Mesendoderm (in vitro differentiated cells): ENCODE data around the gene NEDD4L.

ENCODE experiments used
- DNase-seq: peaks from one replicate; pipeline ENCODE4 v3.0.0; 2013
- H2AK5ac ChIP-seq: 2 replicates; pipeline ENCODE4 v1.6.1; 2013; ENCODE audit warnings: low read length, inconsistent platforms
- H2BK120ac ChIP-seq: 2 replicates; pipeline ENCODE4 v1.6.1; 2013; ENCODE audit warnings: low read depth, mild to moderate bottlenecking, low read length, moderate library complexity, mixed read lengths
- H2BK15ac ChIP-seq: replicated peaks from 2 replicates; pipeline ENCODE4 v1.6.1; 2013; ENCODE audit warnings: low read depth, mild to moderate bottlenecking, moderate library complexity
- H2BK5ac ChIP-seq: 2 replicates; pipeline ENCODE4 v1.6.1; 2013; ENCODE audit warnings: low read length, inconsistent platforms
- H3K18ac ChIP-seq: 2 replicates; pipeline ENCODE4 v1.6.1; 2013; ENCODE audit warnings: mild to moderate bottlenecking, low read length, mixed read lengths
- H3K23ac ChIP-seq: one replicate; pipeline ENCODE4 v1.6.1; 2013; ENCODE audit warnings: low read length
- H3K27ac ChIP-seq: 2 replicates; pipeline ENCODE4 v1.5.1; 2013; ENCODE audit warnings: low read depth, mild to moderate bottlenecking, inconsistent platforms, low read length, moderate library complexity
- H3K27me3 ChIP-seq: 2 replicates; pipeline ENCODE4 v1.6.1; 2013; ENCODE audit warnings: low read length, control low read depth, mild to moderate bottlenecking, inconsistent platforms; ENCODE audit not compliant: insufficient read depth, poor library complexity
- H3K36me3 ChIP-seq: 2 replicates; pipeline ENCODE4 v1.6.1; 2013; ENCODE audit warnings: low read length, inconsistent platforms; ENCODE audit not compliant: control insufficient read depth, insufficient read depth
- H3K4ac ChIP-seq: one replicate; pipeline ENCODE4 v1.6.1; 2013; ENCODE audit warnings: low read depth, mild to moderate bottlenecking, low read length, moderate library complexity
- H3K4me1 ChIP-seq: 2 replicates; pipeline ENCODE4 v1.6.1; 2013; ENCODE audit warnings: low read depth, low read length, inconsistent platforms; ENCODE audit not compliant: control insufficient read depth
- H3K4me2 ChIP-seq: 2 replicates; pipeline ENCODE4 v1.6.1; 2013; ENCODE audit warnings: low read length
- H3K4me3 ChIP-seq: 2 replicates; pipeline ENCODE4 v1.5.1; 2013; ENCODE audit warnings: mild to moderate bottlenecking, low read length
- H3K56ac ChIP-seq: one replicate; pipeline ENCODE4 v1.6.1; 2013; ENCODE audit warnings: low read length
- H3K79me1 ChIP-seq: 2 replicates; pipeline ENCODE4 v1.6.1; 2013; ENCODE audit warnings: low read length, inconsistent platforms
- H3K79me2 ChIP-seq: 2 replicates; pipeline ENCODE4 v1.6.1; 2013; ENCODE audit warnings: mild to moderate bottlenecking, low read length; ENCODE audit not compliant: control insufficient read depth, insufficient read depth
- H3K9ac ChIP-seq: 2 replicates; pipeline ENCODE4 v1.6.1; 2013; ENCODE audit warnings: low read length, inconsistent platforms
- H4K5ac ChIP-seq: one replicate; pipeline ENCODE4 v1.6.1; 2013; ENCODE audit warnings: low read length
- H4K8ac ChIP-seq: one replicate; pipeline ENCODE4 v1.6.1; 2013; ENCODE audit warnings: low read depth, mild to moderate bottlenecking, control low read depth, low read length, moderate library complexity
- WGBS: extraction: QIAGEN DNeasy Blood & Tissue Kit; methylation state at CpG from one replicate; pipeline ENCODE4 v1.1.7; 2013; ENCODE audit warnings: low lambda C conversion rate, missing lambda C conversion rate; ENCODE audit not compliant: insufficient coverage; ENCODE audit errors: extremely low coverage; 5-methylcytosine and 5-hydroxymethylcytosine counted together

NEDD4L gene

GRCh38 chr18:58228762-58229161 is 184.7 kb downstream of the NEDD4L start:
- H2BK120ac ChIP-seq: no peak overlapping the region
- no peak overlapping the region for H3K27ac ChIP-seq

GRCh38 chr18:58229162-58229561 is 185.1 kb downstream of the NEDD4L start:
- peaks cover 27% of the 10 kb centered on the region for H3K79me2 ChIP-seq
- no peak overlapping the region for H3K4me3 ChIP-seq
- DNase-seq: no peak
- no peaks in the 10 kb centered on the region for H3K36me3 ChIP-seq
- no peak overlapping the region for H3K4ac ChIP-seq
- no peak overlapping the region for H3K56ac ChIP-seq
- peaks cover 12% of the 10 kb centered on the region for H3K79me1 ChIP-seq
- no peak overlapping the region for H2BK120ac ChIP-seq
- no peak overlapping the region for H2BK15ac ChIP-seq
- H4K5ac ChIP-seq: no peak overlapping the region
- H3K23ac ChIP-seq: no peak overlapping the region
- H3K27me3 ChIP-seq: no peaks in the 10 kb centered on the region
- H2AK5ac ChIP-seq: no peak overlapping the region
- no peak overlapping the region for H2BK5ac ChIP-seq
- no peak overlapping the region for H3K27ac ChIP-seq
- no peak overlapping the region for H3K9ac ChIP-seq
- H3K4me2 ChIP-seq: no peak overlapping the region
- peaks cover 4% of the 10 kb centered on the region for H3K4me1 ChIP-seq
- peak overlapping the region; percentile 41 for H3K18ac ChIP-seq
- no peak overlapping the region for H4K8ac ChIP-seq
- no CpG with 5 or more reads among the region's 5 CpGs for WGBS

More at GRCh38 chr18:58228762-58229161, 184.7 kb downstream of the NEDD4L start:
- Histone ChIP-seq H2BK15ac (no peak overlapping the region), H3K23ac (no peak overlapping the region), H3K9ac (no peak overlapping the region), H2AK5ac (no peak overlapping the region), H3K79me1 (peaks cover 14% of the 10 kb centered on the region), H3K18ac (no peak overlapping the region), H2BK5ac (no peak overlapping the region), H3K4ac (no peak overlapping the region), H4K5ac (no peak overlapping the region), H4K8ac (no peak overlapping the region), H3K27me3 (no peaks in the 10 kb centered on the region), H3K4me2 (no peak overlapping the region), H3K36me3 (no peaks in the 10 kb centered on the region), H3K4me3 (no peak overlapping the region), H3K56ac (no peak overlapping the region), H3K4me1 (peaks cover 4% of the 10 kb centered on the region), H3K79me2 (peaks cover 31% of the 10 kb centered on the region)
- WGBS: no CpG with 5 or more reads among the region's 7 CpGs
- DNase-seq: peak; percentile 71

- Histone ChIP-seq H3K36me3 (no peaks in the 10 kb centered on the region), H2BK120ac (no peak overlapping the region), H3K79me2 (peaks cover 19% of the 10 kb centered on the region), H3K9ac (no peak overlapping the region), H3K27ac (no peak overlapping the region), H3K56ac (no peak overlapping the region), H3K27me3 (no peaks in the 10 kb centered on the region), H4K8ac (no peak overlapping the region), H3K4ac (no peak overlapping the region), H3K4me2 (no peak overlapping the region), H3K23ac (no peak overlapping the region), H3K4me3 (no peak overlapping the region), H2BK5ac (no peak overlapping the region), H4K5ac (no peak overlapping the region), H2AK5ac (no peak overlapping the region), H3K18ac (no peak overlapping the region), H3K79me1 (peaks cover 10% of the 10 kb centered on the region), H3K4me1 (peaks cover 2% of the 10 kb centered on the region), H2BK15ac (no peak overlapping the region)
- no CpG with 5 or more reads among the region's 8 CpGs for WGBS
- DNase-seq: peak; percentile 65
These were observed 186.6 kb downstream of the NEDD4L start for GRCh38 chr18:58230438-58231179.

GRCh38 chr18:58231930-58232329 is 187.9 kb downstream of the NEDD4L start:
- H2AK5ac ChIP-seq: no peak overlapping the region
- H2BK120ac ChIP-seq: no peak overlapping the region
- no peak overlapping the region for H4K5ac ChIP-seq
- H3K79me2 ChIP-seq: peaks cover 11% of the 10 kb centered on the region
- H3K4me1 ChIP-seq: peaks cover 2% of the 10 kb centered on the region
- H3K4me2 ChIP-seq: no peak overlapping the region
- peak; percentile 67 for DNase-seq
- peaks cover 8% of the 10 kb centered on the region for H3K79me1 ChIP-seq
- H3K18ac ChIP-seq: no peak overlapping the region
- H2BK15ac ChIP-seq: no peak overlapping the region
- no peak overlapping the region for H3K4ac ChIP-seq
- H4K8ac ChIP-seq: no peak overlapping the region
- no peak overlapping the region for H2BK5ac ChIP-seq
- no peaks in the 10 kb centered on the region for H3K27me3 ChIP-seq
- H3K23ac ChIP-seq: no peak overlapping the region
- H3K36me3 ChIP-seq: no peaks in the 10 kb centered on the region
- no peak overlapping the region for H3K9ac ChIP-seq
- H3K27ac ChIP-seq: no peak overlapping the region
- H3K56ac ChIP-seq: no peak overlapping the region
- H3K4me3 ChIP-seq: no peak overlapping the region
- no CpG with 5 or more reads among the region's 2 CpGs for WGBS

GRCh38 chr18:58232668-58233067 is 188.6 kb downstream of the NEDD4L start:
- Histone ChIP-seq H3K9ac (no peak overlapping the region), H3K27ac (no peak overlapping the region)
- no CpG with 5 or more reads among the region's 5 CpGs for WGBS

GRCh38 chr18:58234359-58234741 is 190.3 kb downstream of the NEDD4L start:
- Histone ChIP-seq H3K18ac (no peak overlapping the region), H3K79me2 (peaks cover 6% of the 10 kb centered on the region), H3K9ac (no peak overlapping the region), H3K4ac (no peak overlapping the region), H2AK5ac (no peak overlapping the region), H2BK15ac (no peak overlapping the region), H3K23ac (no peak overlapping the region), H3K4me1 (no peaks in the 10 kb centered on the region), H3K4me2 (no peak overlapping the region), H4K8ac (no peak overlapping the region), H3K79me1 (peaks cover 7% of the 10 kb centered on the region), H4K5ac (no peak overlapping the region), H3K27ac (no peak overlapping the region), H3K56ac (no peak overlapping the region), H2BK120ac (no peak overlapping the region), H3K4me3 (no peak overlapping the region), H2BK5ac (no peak overlapping the region), H3K36me3 (no peaks in the 10 kb centered on the region), H3K27me3 (no peaks in the 10 kb centered on the region)
- DNase-seq: no peak
- no CpG with 5 or more reads among the region's 2 CpGs for WGBS

More at GRCh38 chr18:58232668-58233067, 188.6 kb downstream of the NEDD4L start:
- Histone ChIP-seq H2AK5ac (no peak overlapping the region), H2BK120ac (no peak overlapping the region), H2BK5ac (no peak overlapping the region), H3K79me2 (peaks cover 5% of the 10 kb centered on the region), H3K23ac (no peak overlapping the region), H3K4ac (no peak overlapping the region), H3K4me3 (no peak overlapping the region), H3K36me3 (no peaks in the 10 kb centered on the region), H2BK15ac (no peak overlapping the region), H3K56ac (no peak overlapping the region), H4K8ac (no peak overlapping the region), H3K18ac (no peak overlapping the region), H3K4me1 (peaks cover 2% of the 10 kb centered on the region), H3K27me3 (no peaks in the 10 kb centered on the region), H3K79me1 (peaks cover 5% of the 10 kb centered on the region), H4K5ac (no peak overlapping the region), H3K4me2 (no peak overlapping the region)
- no peak for DNase-seq
